ENCODE measurements around the gene ERP27.

DNA sequence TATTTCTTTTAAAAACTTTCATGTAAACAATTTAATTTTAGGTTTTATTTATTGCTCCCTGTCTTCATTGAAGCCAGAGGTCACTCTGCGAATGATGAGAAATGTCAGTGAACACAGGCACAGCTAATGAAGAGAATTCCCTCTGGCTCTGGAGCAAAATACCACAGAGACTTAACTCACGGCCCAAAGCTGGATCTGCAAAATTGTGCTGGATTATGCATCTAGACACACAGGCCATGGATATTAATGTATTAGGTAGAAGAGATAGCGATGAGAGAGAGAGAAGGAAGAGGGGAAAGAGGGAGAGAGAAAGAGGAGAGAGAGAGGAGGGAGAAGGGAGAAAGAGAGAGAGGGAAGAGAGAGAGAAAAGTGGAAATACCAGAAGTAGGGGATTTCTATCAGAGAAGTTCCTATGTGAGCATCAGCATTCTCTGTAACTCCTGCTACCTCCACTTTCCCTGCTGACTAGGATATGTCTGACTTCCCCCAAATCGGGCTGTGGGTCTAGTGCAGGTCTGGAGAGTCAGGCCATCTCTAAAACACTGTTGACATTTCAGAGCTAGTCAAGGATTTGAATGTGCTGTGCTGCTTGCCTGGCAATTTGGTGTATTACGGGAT is 19.3 kb upstream of the ERP27 start:
- TF ChIP-seq, protein P1, sequence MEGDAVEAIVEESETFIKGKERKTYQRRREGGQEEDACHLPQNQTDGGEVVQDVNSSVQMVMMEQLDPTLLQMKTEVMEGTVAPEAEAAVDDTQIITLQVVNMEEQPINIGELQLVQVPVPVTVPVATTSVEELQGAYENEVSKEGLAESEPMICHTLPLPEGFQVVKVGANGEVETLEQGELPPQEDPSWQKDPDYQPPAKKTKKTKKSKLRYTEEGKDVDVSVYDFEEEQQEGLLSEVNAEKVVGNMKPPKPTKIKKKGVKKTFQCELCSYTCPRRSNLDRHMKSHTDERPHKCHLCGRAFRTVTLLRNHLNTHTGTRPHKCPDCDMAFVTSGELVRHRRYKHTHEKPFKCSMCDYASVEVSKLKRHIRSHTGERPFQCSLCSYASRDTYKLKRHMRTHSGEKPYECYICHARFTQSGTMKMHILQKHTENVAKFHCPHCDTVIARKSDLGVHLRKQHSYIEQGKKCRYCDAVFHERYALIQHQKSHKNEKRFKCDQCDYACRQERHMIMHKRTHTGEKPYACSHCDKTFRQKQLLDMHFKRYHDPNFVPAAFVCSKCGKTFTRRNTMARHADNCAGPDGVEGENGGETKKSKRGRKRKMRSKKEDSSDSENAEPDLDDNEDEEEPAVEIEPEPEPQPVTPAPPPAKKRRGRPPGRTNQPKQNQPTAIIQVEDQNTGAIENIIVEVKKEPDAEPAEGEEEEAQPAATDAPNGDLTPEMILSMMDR (IDR thresholded peaks at IDR 0.05) = no peak
- TF ChIP-seq POLR2A (IDR thresholded peaks at IDR 0.05) = no peak
